ENCODE measurements around the gene AFF2. TPM values are rescaled to one million over a fixed set of nuclear protein-coding genes. Genes with fewer than 3 reads are reported as not detected.

Gene AFF2
- total RNA-seq, 1 experiment from 2014 or later = 0.13 TPM

DNA sequence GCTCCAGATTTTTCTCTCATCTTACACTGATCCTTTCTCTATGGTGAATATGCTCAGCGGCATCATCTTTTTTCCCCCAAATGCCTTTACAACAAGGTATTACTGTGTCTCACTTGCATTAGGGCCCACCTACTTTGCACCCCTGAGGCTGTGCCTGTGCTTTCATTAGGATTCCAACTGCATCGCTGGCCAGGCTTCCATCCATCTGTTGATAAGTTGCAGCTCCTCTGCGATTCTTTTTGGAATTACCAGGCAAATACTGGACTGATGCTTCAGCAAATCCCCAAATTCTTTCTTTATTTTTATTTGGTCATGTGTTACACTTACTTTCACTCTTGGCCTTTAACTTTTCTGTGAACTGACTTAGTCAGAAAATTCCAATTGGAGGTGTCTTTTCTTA, 77.3 kb downstream of the AFF2 start:
- no peak for DNase-seq (ENCODE audit: low read depth in 1 of 2, low spot score in 2 of 2)

DNA sequence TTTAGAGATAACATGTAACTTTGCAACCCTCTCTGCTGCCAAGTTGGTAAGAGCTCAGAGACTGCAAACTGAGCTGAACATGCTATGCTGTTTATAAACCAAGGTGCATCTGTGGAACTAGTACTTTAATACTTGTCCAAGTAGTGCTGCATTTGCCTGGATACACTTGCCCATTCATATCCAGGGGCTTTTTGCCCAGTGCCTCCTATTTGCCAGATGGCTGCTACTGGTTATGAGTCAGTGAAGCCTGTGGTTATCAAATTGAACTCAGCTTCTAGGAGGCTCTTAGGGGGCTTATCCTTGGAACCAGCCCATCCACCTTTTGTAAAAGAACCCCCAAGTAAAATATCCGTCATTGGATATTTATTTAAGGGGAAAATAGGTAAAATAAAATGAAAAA, 79.6 kb downstream of the AFF2 start:
- H3K4me1 ChIP-seq (replicated peaks) = no peaks in the 10 kb centered on the region
- no peaks in the 10 kb centered on the region for H3K36me3 ChIP-seq
- DNase-seq (ENCODE audit: low read depth in 1 of 2, low spot score in 2 of 2) = no peak
- H3K4me3 ChIP-seq = no peak overlapping the region
- H3K27me3 ChIP-seq (replicated peaks) = no peaks in the 10 kb centered on the region
- no peak overlapping the region for H3K27ac ChIP-seq
- H3K9me3 ChIP-seq (replicated peaks) = no peaks in the 10 kb centered on the region

More for the DNA sequence above, 77.3 kb downstream of the AFF2 start:
- Histone ChIP-seq H3K27me3 (replicated peaks) (no peaks in the 10 kb centered on the region), H3K4me1 (replicated peaks) (no peaks in the 10 kb centered on the region), H3K36me3 (no peaks in the 10 kb centered on the region), H3K27ac (no peak overlapping the region), H3K4me3 (no peak overlapping the region), H3K9me3 (replicated peaks) (no peaks in the 10 kb centered on the region)

DNA sequence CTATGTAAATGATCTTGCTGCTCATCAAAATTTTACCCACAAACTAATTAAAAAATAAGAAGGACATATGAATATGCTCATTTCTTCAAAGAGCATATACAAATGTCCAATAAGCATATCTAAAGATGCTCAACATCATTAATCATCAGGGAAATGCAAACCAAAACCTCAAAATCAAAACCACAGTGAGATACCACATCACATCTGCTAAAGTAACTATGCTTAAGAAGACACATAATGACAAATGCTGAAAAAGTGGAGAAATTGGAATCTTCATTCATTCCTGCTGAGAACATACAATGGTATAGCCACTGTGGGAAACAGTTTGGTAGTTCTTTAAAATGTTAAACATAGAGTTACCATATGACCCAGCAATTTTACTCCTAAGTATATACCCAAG, 81.9 kb downstream of the AFF2 start:
- Histone ChIP-seq H3K27ac (no peak overlapping the region), H3K27me3 (replicated peaks) (no peaks in the 10 kb centered on the region), H3K4me1 (replicated peaks) (no peaks in the 10 kb centered on the region), H3K9me3 (replicated peaks) (no peaks in the 10 kb centered on the region), H3K4me3 (no peak overlapping the region), H3K36me3 (no peaks in the 10 kb centered on the region)
- DNase-seq (ENCODE audit: low read depth in 1 of 2, low spot score in 2 of 2) = no peak

DNA sequence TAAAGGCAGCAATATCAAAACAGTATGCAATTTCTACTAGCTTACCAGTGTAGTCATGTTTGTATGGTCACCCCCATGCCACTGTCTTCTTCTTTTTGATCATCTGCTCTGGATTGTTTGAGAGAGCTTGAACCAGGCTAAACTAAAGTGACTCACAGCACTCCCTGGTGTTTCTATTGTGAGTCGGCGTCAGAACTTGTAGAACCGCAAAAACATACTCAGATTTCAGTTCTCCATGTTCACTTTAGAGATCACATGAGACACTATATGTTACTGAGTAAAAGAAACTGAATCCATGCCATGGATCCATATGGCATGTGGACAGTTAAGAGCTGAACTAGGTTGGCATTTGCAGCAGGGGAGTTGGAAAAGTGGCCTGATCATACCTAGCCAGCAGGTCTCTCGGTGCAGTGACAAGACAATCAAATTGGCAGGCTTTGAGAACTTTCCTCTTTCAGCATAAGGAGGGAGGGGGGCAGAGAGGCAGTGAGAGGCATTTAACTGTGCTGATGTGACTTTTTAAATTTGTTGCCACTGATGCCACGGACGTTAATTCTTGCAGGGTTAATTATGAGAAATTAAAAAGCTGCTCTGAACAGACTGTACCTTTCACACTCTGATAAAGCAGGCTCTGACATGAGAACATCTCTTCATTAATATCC, 88.4 kb downstream of the AFF2 start:
- no peak for DNase-seq (ENCODE audit: low read depth in 1 of 2, low spot score in 2 of 2)
- Histone ChIP-seq H3K4me3 (no peak overlapping the region), H3K4me1 (replicated peaks) (no peaks in the 10 kb centered on the region), H3K27ac (no peak overlapping the region), H3K27me3 (replicated peaks) (no peaks in the 10 kb centered on the region), H3K9me3 (replicated peaks) (no peaks in the 10 kb centered on the region), H3K36me3 (no peaks in the 10 kb centered on the region)

DNA sequence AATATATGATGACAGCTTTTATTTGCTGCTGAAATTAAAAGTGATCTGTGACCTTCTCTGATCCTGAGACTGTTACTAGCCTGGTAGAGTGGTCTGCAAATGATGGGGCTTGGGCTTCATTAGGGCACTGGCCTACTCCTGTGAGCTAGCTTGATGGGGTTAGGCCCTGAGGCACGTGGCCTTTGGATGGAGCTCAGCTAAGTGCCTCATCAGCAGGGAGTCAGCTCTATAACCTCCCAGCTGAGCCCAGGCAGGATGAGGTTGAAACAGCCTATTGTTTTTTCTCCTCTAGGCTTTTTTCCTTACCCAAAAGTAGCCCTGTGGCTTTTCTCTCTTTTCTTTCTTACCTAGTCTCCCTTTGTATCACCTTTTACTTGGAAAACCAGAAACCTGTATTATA, 92.2 kb downstream of the AFF2 start:
- H3K4me1 ChIP-seq (replicated peaks) = no peaks in the 10 kb centered on the region
- H3K9me3 ChIP-seq (replicated peaks) = no peaks in the 10 kb centered on the region
- DNase-seq (ENCODE audit: low read depth in 1 of 2, low spot score in 2 of 2) = no peak
- H3K27ac ChIP-seq = no peak overlapping the region
- no peak overlapping the region for H3K4me3 ChIP-seq
- H3K36me3 ChIP-seq = no peaks in the 10 kb centered on the region
- H3K27me3 ChIP-seq (replicated peaks) = no peaks in the 10 kb centered on the region

DNA sequence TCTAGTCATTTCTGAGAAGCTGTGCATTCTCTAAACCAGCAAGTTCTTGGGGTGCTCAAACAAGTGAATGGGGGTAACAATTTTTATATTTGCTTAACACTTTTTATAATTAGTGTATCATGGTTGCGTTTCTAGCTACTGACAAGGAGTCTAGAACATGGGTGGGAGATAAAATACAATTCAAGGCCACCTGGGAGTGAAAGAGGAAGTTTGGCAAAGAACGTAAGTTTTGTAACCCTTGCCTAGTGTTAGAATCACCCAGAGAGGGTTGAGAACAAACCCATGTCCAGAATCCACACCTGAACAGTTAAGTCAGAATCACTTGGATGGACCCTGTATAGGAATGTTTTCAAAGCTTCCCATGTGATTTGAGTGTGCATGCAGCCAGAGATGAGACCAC, 92.7 kb downstream of the AFF2 start:
- DNase-seq (ENCODE audit: low read depth in 1 of 2, low spot score in 2 of 2) = no peak
- Histone ChIP-seq H3K36me3 (no peaks in the 10 kb centered on the region), H3K4me1 (replicated peaks) (no peaks in the 10 kb centered on the region), H3K4me3 (no peak overlapping the region), H3K27ac (no peak overlapping the region), H3K27me3 (replicated peaks) (no peaks in the 10 kb centered on the region), H3K9me3 (replicated peaks) (no peaks in the 10 kb centered on the region)

DNA sequence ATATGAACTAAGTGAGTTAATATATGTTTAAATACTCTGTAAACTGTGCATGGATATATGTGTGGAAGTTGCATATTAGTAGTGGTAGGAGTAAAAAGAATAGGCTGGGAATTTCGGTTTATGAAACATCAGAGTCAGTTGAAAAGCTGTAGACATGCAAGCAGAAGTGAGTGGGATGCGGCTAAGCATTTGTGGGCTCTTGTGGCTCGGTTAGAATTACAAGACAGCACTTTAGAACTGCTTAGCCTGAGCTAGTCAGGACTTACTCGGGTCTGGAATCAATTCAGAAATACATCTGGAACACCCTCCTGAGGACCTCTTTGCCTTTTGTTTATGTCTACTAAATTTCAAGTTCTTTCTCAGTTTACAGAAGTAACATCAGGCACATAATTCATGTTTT, 93.6 kb downstream of the AFF2 start:
- Histone ChIP-seq H3K9me3 (replicated peaks) (no peaks in the 10 kb centered on the region), H3K27me3 (replicated peaks) (no peaks in the 10 kb centered on the region), H3K27ac (no peak overlapping the region), H3K4me3 (no peak overlapping the region), H3K36me3 (no peaks in the 10 kb centered on the region), H3K4me1 (replicated peaks) (no peaks in the 10 kb centered on the region)
- no peak for DNase-seq (ENCODE audit: low read depth in 1 of 2, low spot score in 2 of 2)

DNA sequence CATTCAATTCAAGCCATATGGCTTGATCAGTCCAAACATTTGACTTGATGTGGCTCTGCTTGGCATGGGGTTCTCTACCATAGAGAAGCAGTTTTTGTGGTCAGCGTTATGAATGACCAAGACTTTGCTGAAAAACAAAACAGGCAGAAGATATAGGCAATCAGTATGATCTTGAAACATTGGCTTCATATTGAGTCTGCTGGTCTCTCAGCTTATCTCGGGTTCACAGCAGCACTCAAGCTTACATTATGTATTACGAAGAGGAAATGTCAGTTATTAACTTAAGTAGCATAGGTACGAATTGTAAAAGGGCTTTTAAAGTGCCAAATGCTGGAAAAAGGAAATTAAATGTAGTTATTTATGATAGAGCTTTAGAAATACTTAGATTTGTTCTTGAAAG, 99.0 kb downstream of the AFF2 start:
- Histone ChIP-seq H3K27me3 (replicated peaks) (no peaks in the 10 kb centered on the region), H3K36me3 (no peaks in the 10 kb centered on the region), H3K9me3 (replicated peaks) (no peaks in the 10 kb centered on the region), H3K27ac (no peak overlapping the region), H3K4me3 (no peak overlapping the region), H3K4me1 (replicated peaks) (no peaks in the 10 kb centered on the region)
- DNase-seq (ENCODE audit: low read depth in 1 of 2, low spot score in 2 of 2) = no peak

DNA sequence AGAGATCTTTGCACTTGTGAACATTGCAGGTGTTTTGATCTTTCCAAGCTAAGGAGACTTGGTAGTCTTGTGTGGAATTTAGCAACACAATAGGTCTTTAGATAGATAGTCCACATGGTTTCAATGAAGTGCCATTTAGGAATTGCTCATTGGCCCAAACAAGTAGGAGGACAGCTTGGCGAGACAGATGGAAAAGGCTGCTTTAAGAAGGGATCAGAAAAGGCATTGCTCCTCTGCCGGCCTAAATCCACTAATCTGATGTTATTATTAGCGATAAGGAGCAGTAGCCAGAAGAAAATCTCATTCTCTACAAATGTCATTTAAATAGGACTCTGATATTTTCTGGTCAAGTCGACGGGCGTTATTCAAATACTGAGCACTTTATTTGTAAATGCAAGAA, 99.7 kb downstream of the AFF2 start:
- Histone ChIP-seq H3K27ac (no peak overlapping the region), H3K4me1 (replicated peaks) (no peaks in the 10 kb centered on the region), H3K36me3 (no peaks in the 10 kb centered on the region), H3K27me3 (replicated peaks) (no peaks in the 10 kb centered on the region), H3K4me3 (no peak overlapping the region), H3K9me3 (replicated peaks) (no peaks in the 10 kb centered on the region)
- DNase-seq (ENCODE audit: low read depth in 1 of 2, low spot score in 2 of 2) = no peak

DNA sequence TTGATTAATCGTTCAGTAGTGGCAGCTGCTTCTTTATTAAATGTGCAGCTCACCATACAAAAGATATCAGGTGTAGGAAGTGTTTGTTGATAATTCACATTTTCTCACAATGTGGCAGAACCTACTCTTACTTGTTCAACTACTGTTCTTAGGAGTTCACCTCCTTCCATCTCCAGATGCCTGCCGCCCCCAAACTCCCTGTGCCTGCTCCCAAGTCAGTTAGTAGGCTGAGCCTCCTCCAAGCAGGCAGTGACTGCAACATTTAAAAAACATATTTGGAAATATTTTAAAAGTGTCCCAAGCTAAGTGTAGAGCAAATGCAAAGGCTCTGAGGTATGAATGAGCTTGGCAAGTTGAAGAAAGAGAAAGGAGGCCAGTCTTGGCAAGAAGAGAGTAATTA, 100.2 kb downstream of the AFF2 start:
- no peaks in the 10 kb centered on the region for H3K36me3 ChIP-seq
- DNase-seq (ENCODE audit: low read depth in 1 of 2, low spot score in 2 of 2) = no peak
- no peak overlapping the region for H3K4me3 ChIP-seq
- H3K4me1 ChIP-seq (replicated peaks) = no peaks in the 10 kb centered on the region
- H3K27me3 ChIP-seq (replicated peaks) = no peaks in the 10 kb centered on the region
- no peak overlapping the region for H3K27ac ChIP-seq
- H3K9me3 ChIP-seq (replicated peaks) = no peaks in the 10 kb centered on the region

DNA sequence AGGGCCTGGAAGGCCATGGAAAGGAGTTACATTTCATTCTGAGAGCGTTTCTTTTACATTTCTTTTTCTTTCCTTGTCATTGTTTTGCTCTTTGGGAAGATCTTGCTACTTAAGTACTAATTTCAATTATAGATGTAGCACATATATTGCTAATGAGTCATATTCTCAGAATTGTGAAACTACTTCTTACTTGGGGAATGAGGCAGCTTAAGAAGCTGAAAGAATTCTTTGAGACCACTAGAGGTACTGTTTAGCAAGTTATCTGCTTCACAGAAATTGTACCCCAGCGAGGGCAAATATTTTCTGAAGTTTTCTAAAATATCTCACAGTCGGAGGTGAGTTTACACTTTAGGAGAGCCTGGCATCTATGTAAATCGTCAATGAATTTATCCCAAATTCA, 100.6 kb downstream of the AFF2 start:
- DNase-seq (ENCODE audit: low read depth in 1 of 2, low spot score in 2 of 2) = no peak
- Histone ChIP-seq H3K9me3 (replicated peaks) (no peaks in the 10 kb centered on the region), H3K27ac (no peak overlapping the region), H3K4me3 (no peak overlapping the region), H3K27me3 (replicated peaks) (no peaks in the 10 kb centered on the region), H3K4me1 (replicated peaks) (no peaks in the 10 kb centered on the region), H3K36me3 (no peaks in the 10 kb centered on the region)

DNA sequence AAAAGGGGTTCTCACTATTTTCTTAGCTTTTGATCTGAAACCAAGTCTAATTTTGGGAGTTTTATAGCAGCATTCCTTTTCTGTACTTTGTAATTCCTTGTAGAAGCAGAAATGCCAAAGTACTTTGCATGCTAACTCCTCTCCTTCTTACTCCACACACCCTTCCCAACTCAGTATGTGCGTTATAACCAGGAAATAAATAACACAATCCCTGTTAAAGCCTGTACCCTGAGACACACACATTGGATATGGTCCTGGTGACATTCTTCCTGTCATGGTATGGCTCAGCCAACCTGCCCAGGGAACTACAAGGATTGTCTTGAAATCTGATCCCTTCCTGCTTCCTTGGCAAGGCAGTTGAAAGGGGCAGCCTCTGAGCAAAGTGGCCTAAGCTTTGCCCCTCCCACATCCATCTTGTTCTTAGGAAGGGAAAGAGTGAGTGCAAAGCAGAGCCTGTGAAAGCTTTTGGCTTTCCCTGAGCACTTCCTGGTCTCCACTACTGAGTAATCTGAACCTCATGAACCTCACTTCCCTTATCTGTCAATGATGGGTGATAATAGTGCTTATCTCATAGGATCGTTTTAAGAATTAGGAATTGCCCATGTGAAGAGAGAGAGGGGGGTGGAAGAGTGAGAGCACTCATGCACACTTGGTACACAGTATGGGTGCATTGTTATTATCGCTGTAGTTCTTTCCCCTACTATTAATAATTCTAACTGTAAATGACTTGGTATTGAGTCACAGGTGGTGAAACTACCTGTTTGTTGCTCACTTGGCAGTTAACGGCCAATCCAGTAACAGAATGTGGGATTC, 109.3 kb downstream of the AFF2 start:
- no peaks in the 10 kb centered on the region for H3K4me1 ChIP-seq (replicated peaks)
- no peak for DNase-seq (ENCODE audit: low read depth in 1 of 2, low spot score in 2 of 2)
- no peak overlapping the region for H3K27ac ChIP-seq
- H3K27me3 ChIP-seq (replicated peaks) = no peaks in the 10 kb centered on the region
- H3K9me3 ChIP-seq (replicated peaks) = no peaks in the 10 kb centered on the region
- no peaks in the 10 kb centered on the region for H3K36me3 ChIP-seq
- no peak overlapping the region for H3K4me3 ChIP-seq

DNA sequence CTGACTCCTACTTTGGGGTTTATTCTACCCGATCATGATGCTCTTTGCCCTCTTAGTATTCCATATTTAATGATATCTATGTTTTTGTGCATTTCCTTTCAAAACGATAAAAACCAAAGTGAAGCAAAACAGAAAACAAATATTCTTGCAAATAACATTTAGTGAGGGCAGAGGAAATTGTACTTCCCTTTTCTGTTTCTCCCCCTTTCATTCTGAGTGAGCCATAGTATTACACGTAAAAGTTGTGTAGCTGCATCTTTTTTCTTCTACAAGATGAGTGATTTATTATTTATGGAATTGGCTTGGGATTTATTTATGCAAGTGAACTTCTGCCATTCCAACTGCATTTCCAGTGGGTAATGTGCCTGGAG, 109.9 kb downstream of the AFF2 start:
- H3K4me1 ChIP-seq (replicated peaks) = no peaks in the 10 kb centered on the region

DNA sequence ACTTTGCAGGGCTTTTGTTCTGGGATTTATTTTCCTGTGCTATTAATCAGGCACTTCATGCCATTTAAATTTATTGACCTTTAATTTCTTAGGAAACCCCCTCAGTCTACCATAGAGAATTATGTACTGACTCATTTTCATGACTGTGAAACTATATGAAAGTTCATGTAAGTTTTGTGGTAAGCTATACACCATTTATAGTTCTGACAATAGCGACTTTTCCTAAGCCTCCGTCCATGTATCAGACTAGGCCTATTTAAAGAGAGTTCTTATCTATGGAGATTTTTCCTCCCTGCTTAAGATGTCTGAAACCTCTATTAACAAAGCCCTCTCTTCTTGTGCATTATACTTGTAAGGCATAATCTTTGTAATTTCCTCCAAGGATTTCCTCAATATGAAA, 111.6 kb downstream of the AFF2 start:
- no peaks in the 10 kb centered on the region for H3K36me3 ChIP-seq
- H3K27ac ChIP-seq = no peak overlapping the region
- H3K4me3 ChIP-seq = no peak overlapping the region
- no peaks in the 10 kb centered on the region for H3K4me1 ChIP-seq (replicated peaks)
- no peaks in the 10 kb centered on the region for H3K27me3 ChIP-seq (replicated peaks)
- no peaks in the 10 kb centered on the region for H3K9me3 ChIP-seq (replicated peaks)
- DNase-seq (ENCODE audit: low read depth in 1 of 2, low spot score in 2 of 2) = no peak

More for the DNA sequence above, 109.9 kb downstream of the AFF2 start:
- H3K27me3 ChIP-seq (replicated peaks) = no peaks in the 10 kb centered on the region
- H3K27ac ChIP-seq = no peak overlapping the region
- no peaks in the 10 kb centered on the region for H3K9me3 ChIP-seq (replicated peaks)
- H3K4me3 ChIP-seq = no peak overlapping the region
- no peak for DNase-seq (ENCODE audit: low read depth in 1 of 2, low spot score in 2 of 2)
- no peaks in the 10 kb centered on the region for H3K36me3 ChIP-seq
